ENCODE results near the gene TBC1D2.
A peak's percentile ranks its signal among the peaks of the same experiment; 100 is the strongest.
"Not testable (repeated sequence)": the region's sequence is repeated elsewhere in the genome, so short reads cannot be mapped to it uniquely, and the experiment has no call there.

TBC1D2 gene, protein sequence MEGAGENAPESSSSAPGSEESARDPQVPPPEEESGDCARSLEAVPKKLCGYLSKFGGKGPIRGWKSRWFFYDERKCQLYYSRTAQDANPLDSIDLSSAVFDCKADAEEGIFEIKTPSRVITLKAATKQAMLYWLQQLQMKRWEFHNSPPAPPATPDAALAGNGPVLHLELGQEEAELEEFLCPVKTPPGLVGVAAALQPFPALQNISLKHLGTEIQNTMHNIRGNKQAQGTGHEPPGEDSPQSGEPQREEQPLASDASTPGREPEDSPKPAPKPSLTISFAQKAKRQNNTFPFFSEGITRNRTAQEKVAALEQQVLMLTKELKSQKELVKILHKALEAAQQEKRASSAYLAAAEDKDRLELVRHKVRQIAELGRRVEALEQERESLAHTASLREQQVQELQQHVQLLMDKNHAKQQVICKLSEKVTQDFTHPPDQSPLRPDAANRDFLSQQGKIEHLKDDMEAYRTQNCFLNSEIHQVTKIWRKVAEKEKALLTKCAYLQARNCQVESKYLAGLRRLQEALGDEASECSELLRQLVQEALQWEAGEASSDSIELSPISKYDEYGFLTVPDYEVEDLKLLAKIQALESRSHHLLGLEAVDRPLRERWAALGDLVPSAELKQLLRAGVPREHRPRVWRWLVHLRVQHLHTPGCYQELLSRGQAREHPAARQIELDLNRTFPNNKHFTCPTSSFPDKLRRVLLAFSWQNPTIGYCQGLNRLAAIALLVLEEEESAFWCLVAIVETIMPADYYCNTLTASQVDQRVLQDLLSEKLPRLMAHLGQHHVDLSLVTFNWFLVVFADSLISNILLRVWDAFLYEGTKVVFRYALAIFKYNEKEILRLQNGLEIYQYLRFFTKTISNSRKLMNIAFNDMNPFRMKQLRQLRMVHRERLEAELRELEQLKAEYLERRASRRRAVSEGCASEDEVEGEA

DNA sequence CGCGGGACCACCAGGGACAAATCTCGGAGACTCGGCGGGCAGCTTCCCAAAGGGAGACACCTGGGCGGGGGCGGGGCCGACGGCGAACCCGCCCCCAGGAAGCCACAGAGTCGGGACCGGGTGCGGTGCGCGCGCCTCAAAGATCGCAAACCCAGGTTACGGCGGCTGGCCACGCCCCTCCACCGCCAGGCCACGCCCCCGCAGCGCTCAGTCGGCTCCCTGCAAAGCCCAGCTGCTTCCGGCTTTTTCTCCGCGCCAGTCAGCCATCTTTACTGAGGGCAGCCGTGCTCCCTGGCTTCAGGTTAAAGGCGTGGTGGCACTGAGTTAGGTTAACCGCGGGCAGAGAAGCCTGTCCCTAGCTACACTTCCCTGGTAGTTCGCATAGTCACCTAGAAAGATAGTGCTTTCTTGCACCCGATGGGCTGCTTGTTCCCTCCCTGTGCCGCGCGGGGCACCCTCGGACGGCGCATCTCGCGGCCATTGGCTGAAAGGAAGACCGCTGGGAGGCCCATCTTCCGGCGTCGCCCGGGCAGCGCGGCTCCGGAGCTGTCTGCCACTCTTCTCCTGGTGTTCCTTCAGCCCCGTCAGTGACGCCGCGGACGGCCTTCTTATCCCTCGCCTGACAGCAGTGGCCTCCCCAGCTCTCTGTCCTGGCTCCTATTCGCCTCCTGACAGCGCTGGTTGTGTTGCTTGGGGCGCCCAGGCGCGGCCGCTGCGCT lies at the start of gene TBC1D2:
TBC1D2 (minus strand) TSS at position 72 of the 719 bp plus-strand sequence. CDS start 108 bp downstream, outside the sequence.
- DNase-seq = peak; percentile 49 to 99 (median 95)

DNA sequence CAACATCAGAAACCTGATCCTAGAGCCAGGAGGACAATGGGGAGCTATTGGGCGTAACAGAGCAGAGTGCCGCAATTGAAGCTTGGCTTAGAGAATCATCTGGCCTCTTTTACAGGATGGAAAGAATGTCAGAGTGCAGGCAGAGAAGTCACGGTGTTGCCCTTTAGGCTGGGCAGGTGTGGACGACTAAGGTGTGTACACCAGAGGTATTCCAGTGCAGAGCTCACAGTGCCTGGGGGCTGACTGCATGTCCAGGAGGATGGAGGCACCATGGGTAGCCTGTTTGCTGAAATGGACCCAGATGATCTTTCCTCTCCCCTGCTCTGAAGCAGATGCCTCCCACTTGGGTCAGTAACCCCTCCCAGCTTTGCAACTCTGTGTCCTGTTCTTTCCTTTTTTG lies 48.9 kb upstream of the TBC1D2 start:
- DNase-seq = no peak

DNA sequence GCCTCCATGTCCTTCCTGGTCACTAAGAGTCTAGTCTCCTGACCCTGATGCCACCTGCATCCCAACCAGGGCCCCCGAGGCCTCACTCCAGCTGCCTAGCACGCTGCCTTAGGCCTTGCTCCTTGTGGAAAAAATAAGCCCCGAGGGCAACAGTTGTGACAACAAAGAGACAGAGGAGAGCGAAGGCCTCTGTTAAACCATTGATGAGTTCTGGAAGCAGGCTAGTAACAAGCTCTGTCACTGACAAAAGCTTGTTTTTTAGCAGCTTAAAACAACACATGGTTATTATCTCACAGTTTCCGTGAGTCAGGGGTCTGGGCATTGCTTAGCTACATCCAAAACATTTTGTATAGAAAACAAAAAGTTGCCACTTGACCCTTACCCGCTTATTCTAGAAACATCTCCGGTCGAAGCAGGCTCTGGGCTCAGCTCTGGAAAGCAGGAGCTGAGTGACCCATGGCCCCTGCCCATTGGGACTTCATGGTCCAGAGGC lies 48.2 kb upstream of the TBC1D2 start:
- no peak for DNase-seq

DNA sequence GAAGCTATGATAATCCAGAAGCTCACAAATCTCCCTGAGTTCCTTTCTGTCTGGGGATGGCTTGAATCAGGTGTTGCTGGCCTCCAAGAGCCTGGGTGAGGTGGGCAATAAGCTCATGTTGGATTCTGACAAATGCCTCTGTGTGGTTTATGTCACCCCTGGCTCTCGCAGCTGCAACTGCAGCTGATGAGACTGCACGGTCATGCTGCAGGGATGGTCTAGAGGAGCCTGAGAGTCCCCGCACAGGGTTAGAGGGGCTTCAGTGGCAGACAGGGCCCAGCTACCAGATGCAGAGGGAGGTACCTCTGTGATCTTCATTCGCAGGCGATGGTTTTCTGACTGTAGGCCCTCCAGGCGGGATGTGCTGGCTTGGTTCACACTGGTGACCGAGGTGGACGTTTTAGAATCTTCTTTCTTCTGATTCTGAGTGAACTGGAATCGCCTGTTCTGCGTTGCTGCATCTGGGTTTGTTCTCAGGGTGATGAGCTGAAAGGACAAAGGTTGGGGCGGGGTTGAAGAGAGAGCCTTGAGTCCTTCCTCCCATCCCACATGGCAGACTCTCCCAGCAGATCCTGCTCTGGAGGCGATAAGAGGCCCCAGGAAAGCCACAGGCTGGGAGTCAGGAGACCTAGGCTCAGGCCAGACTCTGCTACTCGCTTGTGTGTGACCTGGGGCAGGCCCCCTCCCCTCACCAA lies 47.6 kb upstream of the TBC1D2 start:
- no peak for DNase-seq

DNA sequence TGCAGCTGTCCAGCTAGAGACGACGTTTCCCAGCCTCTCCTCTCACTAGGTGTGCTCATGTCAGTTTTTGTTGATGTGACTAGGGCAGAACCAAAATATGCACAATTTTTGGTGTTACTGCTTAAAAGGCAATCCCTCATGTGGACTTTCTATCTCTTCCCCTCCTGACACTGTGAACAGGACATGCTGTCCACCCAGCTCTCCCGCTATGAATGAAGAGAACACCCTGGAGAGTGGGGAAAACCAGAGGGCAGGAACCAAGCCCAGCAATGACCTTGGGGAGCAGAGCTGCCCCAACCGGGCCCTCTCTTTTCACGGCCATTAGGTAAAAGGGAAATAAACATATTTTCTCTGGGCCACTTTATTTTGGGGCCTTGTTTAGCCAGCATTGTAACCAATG lies 46.7 kb upstream of the TBC1D2 start:
- no peak for DNase-seq

DNA sequence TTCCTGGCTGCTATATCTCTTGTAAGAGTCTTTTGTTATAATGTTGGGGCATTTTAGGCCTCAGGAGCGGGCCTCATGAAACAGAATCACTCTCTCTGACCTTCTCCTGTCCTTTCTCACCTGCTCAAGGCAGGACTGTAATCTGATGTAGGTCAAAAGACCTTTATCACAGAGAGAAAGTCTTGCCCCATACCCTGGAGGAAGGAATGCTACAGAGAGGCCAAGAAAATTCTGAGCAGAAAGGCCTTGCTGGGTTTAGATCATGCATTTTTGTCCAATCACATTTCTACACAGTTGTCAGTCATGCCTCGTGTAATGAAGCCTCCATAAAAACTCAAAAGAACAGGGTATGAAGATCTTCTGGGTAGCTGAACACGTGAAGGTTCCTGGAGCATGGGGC lies 45.2 kb upstream of the TBC1D2 start:
- DNase-seq = no peak

DNA sequence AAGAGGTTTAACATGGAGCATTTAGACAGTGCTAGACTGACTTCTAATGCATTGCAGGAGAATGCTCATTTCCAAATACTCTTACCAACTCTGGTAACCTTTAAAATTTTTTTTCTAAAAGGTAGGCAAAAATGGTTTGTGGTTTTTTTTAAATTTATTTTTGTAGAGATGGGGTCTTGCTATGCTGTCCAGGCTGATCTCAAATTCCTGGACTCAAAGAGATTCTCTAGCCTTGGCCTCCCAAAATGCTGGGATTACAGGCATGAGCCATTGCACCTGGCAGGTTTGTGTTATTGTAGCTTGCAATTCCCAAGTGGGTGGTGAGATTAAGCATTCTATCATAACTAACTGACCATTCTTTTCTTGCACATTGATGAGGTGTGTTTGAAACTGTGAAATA lies 43.0 kb upstream of the TBC1D2 start:
- no peak for DNase-seq

DNA sequence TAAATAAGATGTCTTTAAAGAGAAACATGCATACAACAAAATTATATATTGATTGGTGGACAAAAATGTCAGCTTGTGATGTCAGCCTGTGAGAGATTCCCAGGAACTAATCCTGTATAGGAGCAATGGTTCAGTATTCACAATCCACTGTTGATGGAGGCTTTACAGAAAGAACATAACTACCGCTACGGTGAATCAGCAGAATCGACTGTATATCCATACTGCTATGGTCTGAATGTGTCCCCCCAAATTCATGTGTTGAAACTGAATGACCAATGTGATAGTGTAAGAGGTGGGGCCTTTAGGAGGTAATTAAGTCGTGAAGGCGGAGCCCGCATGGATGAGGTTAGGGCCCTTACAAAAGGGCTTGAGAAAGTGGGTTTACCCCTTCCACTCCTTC lies 40.4 kb upstream of the TBC1D2 start:
- no peak for DNase-seq

DNA sequence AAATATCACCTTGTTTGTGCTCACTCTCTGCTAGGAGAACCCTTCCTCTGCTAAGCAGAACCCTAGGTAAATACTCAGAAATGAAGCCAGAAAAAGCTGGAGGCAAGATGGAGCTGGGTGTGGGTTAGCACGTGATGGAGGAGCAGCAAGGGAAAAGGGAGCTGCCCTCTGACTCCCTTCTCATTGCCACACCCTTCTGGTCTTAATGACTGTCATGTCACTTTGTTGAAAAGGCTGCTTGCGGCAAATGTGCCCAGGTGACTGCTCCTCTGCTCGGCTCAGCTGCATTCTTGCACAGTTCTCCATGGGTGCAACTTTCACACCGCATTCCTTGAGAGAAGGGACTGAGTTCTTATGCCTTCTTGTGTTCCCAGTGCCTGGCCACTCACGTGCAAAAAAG lies 36.4 kb upstream of the TBC1D2 start:
- DNase-seq = no peak

DNA sequence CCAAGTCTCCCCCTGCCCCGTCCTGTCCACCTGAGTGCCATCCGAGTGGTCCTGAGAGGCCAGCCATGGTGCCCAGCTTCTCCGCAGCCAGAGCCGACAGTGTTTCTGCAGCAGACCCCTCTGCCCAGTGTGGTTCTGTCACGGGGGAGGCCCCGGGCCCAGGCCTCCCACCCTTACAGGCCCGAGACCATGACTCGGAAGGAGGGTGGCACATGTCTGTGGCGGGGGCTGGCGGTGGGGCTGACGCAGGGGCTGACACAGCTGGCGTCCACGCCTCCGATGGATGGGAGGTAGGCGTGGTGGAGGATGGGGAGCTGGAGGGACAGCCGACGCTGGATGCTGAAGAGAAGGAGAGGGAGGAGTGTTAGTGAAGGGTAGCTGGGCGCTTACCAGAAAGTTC lies 35.0 kb upstream of the TBC1D2 start:
- DNase-seq = no peak

DNA sequence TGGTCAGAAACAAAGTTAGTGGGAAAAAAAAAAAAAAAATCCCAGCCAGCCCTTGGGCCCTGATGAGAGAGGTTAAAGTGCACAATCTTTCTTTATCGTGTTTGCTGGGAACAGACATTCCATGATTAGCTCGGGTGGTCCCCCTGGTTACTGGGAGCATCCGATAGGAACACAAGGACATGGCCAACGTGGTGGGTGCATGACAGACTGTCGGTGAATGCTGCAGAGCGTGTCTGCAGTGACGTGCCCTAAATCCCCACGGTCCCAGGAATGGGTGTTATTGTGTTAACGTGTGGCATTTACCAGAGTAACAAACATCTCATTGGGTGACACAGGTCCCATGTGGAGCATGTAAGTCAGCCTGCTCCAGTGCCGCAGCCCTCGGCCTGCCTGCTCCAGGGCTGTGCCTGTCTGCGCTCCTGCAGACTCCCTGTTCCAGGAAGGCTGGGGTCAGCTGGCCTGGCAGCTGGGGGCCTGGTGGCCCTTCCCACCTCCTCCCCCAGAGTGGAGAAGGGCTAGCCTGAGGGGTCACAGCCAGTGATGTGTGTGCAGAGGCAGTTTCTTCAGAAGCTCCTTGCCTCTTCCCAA lies 34.3 kb upstream of the TBC1D2 start:
- DNase-seq = no peak

DNA sequence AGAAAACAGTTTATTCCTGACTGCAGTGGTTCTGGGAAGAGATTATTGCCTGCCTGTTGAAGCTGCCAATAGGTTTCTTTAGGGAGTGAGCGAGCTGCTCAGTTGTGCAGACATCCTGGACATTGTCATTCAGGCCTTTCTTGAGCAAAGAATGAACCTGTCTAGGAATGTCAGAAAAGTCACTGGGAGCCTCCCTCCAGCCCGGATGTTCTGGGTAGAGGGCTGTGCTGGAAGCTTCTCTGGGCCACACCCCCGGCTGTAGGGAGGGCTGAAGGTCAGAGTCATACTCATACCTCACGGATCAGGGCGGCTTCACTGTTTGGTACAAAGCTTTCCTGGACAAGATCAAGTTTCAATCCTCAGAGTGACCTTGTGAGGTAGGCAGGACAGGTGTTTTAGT lies 33.4 kb upstream of the TBC1D2 start:
- DNase-seq = no peak

DNA sequence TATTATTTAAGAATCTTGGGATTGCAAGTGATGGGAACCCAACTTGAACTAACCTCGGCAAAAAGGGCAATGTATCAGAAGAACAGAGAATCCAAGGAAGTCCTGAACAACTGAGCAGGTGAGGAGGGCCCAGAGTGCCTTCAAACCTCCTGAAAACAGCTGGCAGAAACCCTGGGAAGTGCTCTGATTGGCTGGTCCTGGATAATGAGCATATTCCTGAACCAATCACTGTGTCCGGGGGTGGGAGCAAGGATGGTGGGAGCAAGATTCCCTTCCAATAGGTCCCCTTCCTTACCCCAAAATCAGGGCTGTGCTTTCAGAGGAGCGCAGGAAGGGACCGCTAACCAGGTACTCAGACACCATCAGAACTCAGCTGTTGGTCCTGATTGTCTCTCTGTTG lies 31.9 kb upstream of the TBC1D2 start:
- DNase-seq = no peak

DNA sequence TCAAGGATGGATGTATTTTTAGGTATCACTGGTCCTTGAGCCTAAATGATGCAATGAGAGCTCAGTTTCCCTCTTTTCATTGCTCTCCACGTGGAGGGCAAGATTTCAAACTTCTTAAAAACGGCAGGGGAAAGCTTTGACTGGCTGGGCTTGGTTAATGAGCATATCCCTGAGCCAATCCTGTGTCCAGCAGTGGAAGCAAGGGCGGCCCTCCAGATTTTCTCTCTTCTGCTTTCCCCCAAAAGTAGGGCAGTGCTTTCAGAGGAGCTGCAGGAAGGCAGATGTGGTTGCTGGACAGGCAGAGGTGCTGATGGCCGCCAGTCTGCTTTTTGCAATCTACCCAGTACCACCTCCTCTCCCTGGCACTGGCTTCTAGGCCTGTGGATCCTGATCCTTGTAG lies 30.0 kb upstream of the TBC1D2 start:
- no peak for DNase-seq

DNA sequence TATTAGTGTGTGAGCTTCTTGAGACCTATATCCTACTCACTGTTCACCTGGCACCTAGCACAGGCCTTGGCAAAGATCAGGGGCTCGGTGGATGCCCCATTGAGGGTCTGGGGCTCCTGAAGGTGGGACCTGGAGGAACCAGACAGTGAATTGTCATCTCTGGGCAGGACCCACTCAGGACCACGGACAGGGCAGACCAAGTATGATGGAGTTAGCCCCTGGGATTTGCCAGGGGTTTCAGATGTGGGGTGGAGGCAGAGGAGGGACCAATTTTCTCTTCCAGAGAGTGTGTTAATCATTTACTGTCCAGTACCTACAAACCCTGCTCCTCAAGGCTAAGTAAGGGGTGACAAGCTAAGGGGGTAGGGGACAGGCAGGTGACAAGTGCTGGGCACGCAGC lies 29.3 kb upstream of the TBC1D2 start:
- DNase-seq = no peak

DNA sequence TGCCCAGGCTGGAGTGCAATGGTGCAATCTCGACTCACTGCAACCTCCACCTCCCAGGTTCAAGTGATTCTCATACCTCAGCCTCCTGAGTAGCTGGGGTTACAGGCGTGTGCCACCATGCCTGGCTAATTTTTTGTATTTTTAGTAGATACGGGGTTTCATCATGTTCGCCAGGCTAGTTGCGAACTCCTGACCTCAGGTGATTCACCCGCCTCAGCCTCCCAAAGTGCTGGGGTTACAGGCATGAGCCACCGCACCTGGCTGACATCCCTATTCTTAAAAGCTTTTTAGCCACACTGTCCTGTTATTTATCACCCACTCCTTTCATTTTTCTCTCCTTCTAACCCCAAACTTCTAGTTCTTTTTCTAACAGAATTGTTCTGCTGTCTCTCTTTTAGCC lies 27.7 kb upstream of the TBC1D2 start:
- DNase-seq = not testable (repeated sequence)

DNA sequence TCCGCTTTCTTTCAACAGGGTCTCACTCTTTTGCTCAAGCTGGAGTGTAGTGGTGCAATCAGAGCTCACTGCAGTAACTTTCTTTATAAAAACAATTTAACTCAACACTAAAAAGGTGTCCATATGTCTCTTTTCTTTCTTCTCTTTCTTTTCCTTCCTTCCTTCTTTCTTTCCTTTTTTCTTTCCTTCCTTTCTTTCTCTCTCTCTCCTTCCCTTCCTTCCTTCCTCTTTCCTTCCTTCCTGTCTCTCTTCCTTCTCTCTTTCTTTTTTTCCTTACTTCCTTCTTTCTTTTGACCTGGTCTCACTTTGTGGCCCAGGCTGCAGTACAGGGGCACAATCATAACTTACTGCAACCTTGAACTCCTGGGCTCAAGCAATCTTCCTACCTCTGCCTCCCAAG lies 25.8 kb upstream of the TBC1D2 start:
- DNase-seq = no peak

DNA sequence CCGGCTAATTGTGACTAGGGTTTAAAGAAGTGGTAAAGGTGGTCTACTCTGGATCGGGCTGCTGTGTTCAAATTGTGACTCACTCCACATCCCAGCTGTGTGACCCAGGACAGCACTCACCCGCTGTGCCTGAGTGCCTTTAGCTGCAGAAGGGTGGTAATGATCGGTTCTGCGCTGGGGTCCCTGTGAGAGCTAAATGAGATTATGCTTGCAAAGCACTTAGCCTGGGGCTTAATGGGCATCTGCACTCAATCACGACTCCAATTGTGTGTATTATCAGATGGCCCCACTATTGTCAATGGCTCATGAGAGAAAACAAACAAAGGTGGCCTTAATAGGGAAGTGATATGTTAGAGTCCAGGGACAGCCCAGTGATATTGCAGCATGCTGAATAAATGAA lies 25.1 kb upstream of the TBC1D2 start:
- no peak for DNase-seq

DNA sequence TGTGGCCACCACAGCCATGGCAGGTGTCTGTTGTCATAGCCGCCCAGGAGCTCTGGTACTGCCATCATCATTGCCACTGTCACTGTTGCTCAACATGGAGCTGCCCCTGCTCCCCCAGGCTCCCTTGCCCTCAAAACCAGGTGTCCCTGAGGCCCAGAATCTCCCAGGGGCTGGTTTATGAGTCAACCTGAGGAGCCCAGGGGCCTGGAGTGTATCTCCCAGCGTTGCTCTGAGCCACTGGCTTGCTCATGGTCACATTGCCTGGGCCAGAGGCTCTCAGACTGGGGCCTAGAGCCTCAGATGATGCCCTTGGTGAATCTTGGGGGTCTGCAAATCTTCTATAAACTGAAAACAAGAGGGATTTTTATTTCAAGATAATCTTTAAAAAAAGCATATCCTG lies 24.7 kb upstream of the TBC1D2 start:
- DNase-seq = no peak

DNA sequence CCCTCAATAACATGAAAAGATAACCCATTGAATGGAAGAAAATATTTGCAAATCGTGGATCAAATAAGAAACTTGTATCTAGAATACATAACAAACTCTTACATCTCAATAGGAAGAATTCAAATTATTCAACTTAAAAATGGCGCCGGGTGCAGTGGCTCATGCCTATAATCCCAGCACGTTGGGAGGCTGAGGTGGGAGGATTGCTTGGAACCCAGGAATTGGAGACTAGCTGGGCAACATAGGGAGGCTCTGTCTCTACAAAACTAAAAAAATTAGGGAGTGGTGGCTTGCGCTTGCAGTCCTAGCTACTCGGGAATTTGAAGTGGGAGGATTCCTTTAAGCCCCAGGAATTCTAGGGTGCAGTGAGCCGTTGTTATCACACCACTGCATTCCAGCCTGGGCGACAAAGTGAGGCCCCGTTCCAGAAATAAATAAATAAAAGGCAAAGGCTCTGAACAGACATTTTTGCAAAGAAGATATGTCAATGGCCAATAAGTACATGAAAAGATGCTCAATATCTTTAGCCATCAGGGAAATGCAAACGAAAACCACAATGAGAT lies 21.5 kb upstream of the TBC1D2 start:
- no peak for DNase-seq

DNA sequence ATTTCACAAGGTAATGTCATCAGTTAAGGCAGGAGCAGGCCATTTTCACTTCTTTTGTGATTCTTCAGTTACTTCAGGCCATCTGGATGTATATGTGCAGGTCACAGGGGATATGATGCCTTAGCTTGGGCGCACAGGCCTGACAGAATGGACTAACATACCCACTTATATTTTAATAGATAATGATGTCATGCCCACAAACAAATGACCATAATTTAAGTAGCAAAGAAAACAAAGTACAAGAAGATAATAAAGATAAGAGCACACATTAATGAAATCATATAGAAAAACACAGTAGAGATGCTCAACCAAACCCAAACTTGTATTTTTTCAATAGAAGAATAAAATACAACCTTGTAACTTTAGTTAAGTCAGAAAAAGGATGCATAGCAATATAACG lies 19.7 kb upstream of the TBC1D2 start:
- no peak for DNase-seq

DNA sequence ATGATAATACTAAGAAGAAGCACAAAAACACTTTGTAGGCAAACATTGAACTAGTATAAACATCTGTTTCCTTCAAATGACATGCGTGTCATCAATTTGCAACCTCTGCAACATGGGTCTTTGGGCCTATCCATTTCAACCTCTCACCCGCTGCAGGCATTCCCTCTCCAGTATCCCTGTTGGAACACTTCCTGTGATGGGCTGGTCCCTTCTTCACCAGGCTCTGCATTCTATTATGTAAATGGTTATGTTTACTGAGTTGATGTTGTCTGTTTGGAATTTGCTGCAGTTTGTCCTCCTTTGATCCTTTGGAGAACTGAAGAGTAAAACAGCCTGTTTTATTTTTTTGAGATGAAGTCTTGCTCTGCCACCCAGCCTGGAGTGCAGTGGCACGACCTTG lies 16.6 kb upstream of the TBC1D2 start:
- DNase-seq = no peak
